PC-3 (cell line): ENCODE results near the gene CGNL1.

Experiments
- CTCF ChIP-seq: fragments of 300-600 bp; sonication (generic); conservative IDR thresholded peaks from 2 replicates; pipeline ENCODE4 v1.5.1; 2017; ENCODE audit warnings: antibody characterized with exemption, low read depth, mild to moderate bottlenecking, low read length
- EZH2 ChIP-seq: fragments of 300-600 bp; sonication (generic); IDR thresholded peaks from one replicate; pipeline ENCODE4 v1.6.1; 2017; ENCODE audit warnings: antibody characterized with exemption, mild to moderate bottlenecking, low read length; ENCODE audit not compliant: unreplicated experiment

- TF ChIP-seq CTCF (no peak), EZH2 (no peak)
Measured at GRCh38 chr15:57594479-57594878, 218.2 kb downstream of the CGNL1 start.
